ENCODE results near the gene HRH4.

HRH4 gene

GRCh38 chr18:24506175-24506574 lies 45.7 kb downstream of the HRH4 start:
- DNase-seq (ENCODE audit: low read depth), result no peak

GRCh38 chr18:24509435-24509834 lies 49.0 kb downstream of the HRH4 start:
- no peak for DNase-seq (ENCODE audit: low read depth)

DNA sequence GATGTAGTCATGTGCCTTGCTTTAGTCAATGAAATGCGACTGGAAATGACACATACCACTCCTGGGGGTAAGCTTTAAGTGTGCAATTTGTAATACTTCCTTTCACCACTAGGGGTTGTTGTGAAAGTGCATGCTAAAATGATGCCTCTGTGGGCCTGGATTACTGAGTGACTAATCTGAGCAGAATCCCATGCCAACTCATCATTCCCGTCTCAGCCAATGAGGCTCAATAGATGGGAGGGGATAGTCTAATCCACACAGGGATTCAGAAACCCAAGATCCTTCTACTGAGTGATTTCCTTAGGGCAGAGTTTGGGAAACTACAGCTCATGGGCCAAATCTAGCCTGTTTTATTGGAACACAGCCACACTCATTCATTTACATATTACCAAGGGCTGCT lies 54.0 kb downstream of the HRH4 start:
- DNase-seq (ENCODE audit: low read depth), result no peak

DNA sequence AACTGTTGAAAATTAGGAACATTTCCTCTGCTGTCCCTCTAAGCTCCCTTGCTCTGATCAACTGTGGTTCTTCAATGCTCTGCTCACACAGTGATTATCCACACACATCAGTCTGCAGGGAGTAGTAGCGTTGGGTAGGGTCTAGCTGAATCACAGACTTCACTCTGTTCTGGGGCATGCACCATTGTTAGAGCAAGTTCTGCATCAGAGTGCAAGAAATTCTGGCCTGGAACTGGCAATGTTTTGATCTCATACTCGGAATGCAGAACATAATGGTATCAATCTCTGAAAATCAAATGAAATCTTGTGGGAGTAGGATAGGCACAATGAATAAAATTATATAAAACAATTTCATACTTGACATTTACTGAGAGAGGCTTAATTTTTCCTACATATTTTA lies 55.3 kb downstream of the HRH4 start:
- no peak for DNase-seq (ENCODE audit: low read depth)

- no peak for DNase-seq (ENCODE audit: low read depth)
These were observed 55.8 kb downstream of the HRH4 start for GRCh38 chr18:24516261-24516660.

DNA sequence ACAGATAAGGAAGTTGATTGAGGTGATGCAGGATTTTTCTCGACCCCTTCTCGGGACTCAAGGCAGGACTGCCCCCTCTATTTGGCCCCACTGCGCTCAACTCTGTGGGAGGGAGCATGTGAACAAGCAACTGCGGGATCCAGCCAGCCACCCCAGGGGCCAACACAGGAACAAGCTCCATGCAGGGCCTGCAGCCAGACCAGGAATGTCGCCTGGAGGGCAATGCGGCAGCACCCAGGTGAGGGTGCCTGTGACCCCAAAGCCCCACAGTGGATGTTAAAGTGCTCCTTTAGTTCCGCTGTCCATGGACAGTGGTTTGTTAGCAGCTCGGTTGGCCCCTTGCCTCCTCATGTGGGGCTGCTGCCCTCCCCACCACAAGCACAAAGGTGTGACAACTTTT lies 57.1 kb downstream of the HRH4 start:
- DNase-seq (ENCODE audit: low read depth), result no peak

- DNase-seq (ENCODE audit: low read depth), result no peak
These were observed 58.2 kb downstream of the HRH4 start for GRCh38 chr18:24518596-24518995.

All from stimulated activated CD8-positive, alpha-beta memory T cell treated with anti-CD3 and anti-CD28 coated beads, Interleukin-15, amount 100 ng/mL, for 1 hour (primary cell).